ENCODE results near the gene ZNF451. TPM values are rescaled to one million over a fixed set of nuclear protein-coding genes. Genes with fewer than 3 reads are reported as not detected.
"Not testable (repeated sequence)": the region's sequence is repeated elsewhere in the genome, so short reads cannot be mapped to it uniquely, and the experiment has no call there.

The ZNF451 gene, protein sequence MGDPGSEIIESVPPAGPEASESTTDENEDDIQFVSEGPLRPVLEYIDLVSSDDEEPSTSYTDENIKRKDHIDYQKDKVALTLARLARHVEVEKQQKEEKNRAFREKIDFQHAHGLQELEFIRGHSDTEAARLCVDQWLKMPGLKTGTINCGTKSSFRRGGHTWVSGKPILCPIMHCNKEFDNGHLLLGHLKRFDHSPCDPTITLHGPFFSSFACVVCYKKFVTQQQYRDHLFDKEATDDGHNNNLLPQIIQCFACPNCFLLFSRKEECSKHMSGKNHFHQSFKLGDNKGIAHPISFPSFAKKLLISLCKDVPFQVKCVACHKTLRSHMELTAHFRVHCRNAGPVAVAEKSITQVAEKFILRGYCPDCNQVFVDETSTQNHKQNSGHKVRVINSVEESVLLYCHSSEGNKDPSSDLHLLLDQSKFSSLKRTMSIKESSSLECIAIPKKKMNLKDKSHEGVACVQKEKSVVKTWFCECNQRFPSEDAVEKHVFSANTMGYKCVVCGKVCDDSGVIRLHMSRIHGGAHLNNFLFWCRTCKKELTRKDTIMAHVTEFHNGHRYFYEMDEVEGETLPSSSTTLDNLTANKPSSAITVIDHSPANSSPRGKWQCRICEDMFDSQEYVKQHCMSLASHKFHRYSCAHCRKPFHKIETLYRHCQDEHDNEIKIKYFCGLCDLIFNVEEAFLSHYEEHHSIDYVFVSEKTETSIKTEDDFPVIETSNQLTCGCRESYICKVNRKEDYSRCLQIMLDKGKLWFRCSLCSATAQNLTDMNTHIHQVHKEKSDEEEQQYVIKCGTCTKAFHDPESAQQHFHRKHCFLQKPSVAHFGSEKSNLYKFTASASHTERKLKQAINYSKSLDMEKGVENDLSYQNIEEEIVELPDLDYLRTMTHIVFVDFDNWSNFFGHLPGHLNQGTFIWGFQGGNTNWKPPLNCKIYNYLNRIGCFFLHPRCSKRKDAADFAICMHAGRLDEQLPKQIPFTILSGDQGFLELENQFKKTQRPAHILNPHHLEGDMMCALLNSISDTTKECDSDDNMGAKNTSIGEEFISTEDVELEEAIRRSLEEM
- 72.2 and 72.7 TPM in 2 replicates for total RNA-seq (2021)
- Bru-seq, nascent RNA, result percentile 93 among the genes with signal in this experiment
- percentile 96 among the genes with signal in this experiment for BruChase-seq, experiment 1, labeled RNA remaining after a 2-hour chase
- BruChase-seq, experiment 2, labeled RNA remaining after a 6-hour chase, result percentile 93 among the genes with signal in this experiment
- long read RNA-seq, full-length matches to known transcripts, result 53 of 76 reads
- long read RNA-seq, partial matches to known transcripts, result 5 of 76 reads
- long read RNA-seq, other reads (novel, unspliced or antisense), result 18 of 76 reads

GRCh38 chr6:57089687-57090457 lies at the start of gene ZNF451:
ZNF451 (plus strand) TSS chr6:57090188; CDS start chr6:57090254, 66 bp downstream.
- peak within 1 kb of the TSS; percentile 78 for H3K27ac ChIP-seq (ENCODE audit: low read depth, low read length, poor library complexity, severe bottlenecking)
- peak; percentile 99 for DNase-seq (ENCODE audit: low spot score)

GRCh38 chr6:57044061-57044460 lies 45.9 kb upstream of the ZNF451 start:
- intact Hi-C loops (cut with micrococcal nuclease; ENCODE audit: unreplicated experiment); H3K4me1 ChIP-seq (ENCODE audit: insufficient read depth, low read length, poor library complexity, severe bottlenecking); BruUV-seq (replicated peaks); DNase-seq (ENCODE audit: low spot score); H3K27ac ChIP-seq (ENCODE audit: low read depth, low read length, poor library complexity, severe bottlenecking); POLR2A ChIA-PET (ENCODE audit: low non-redundant PET); H3K27me3 ChIP-seq (replicated peaks; ENCODE audit: insufficient read depth, low read depth, low read length, poor library complexity); CTCF ChIA-PET; H3K4me3 ChIP-seq (ENCODE audit: low read depth, low read length, poor library complexity, severe bottlenecking); H3K9me3 ChIP-seq (ENCODE audit: low read depth, low read length, poor library complexity, severe bottlenecking): not testable (repeated sequence)
- H3K36me3 ChIP-seq (ENCODE audit: insufficient read depth, low read length, poor library complexity, severe bottlenecking), result peaks cover 11% of the 10 kb centered on the region

More at GRCh38 chr6:57089687-57090457, at the start of gene ZNF451:
- ChIA-PET CTCF (no interaction called here), POLR2A (ENCODE audit: low non-redundant PET) (no interaction called here)
- Histone ChIP-seq H3K4me1 (ENCODE audit: insufficient read depth, low read length, poor library complexity, severe bottlenecking) (peaks cover 21% of the 10 kb centered on the region), H3K36me3 (ENCODE audit: insufficient read depth, low read length, poor library complexity, severe bottlenecking) (peaks cover 10% of the 10 kb centered on the region), H3K4me3 (ENCODE audit: low read depth, low read length, poor library complexity, severe bottlenecking) (peak within 1 kb of the TSS; percentile 53), H3K27me3 (replicated peaks; ENCODE audit: insufficient read depth, low read depth, low read length, poor library complexity) (no peaks in the 10 kb centered on the region), H3K9me3 (ENCODE audit: low read depth, low read length, poor library complexity, severe bottlenecking) (no peaks in the 10 kb centered on the region)
- intact Hi-C loops (cut with micrococcal nuclease; ENCODE audit: unreplicated experiment), result loop anchor here (2.0 kb wide), 1 partner anchor 135 kb away; the partner anchor contains the start of gene BEND6
- TF ChIP-seq CTCF (conservative IDR thresholded peaks at IDR 0.05; ENCODE audit: low read depth, low read length) (no peak), EZH2 (IDR thresholded peaks at IDR 0.05; ENCODE audit: borderline replicate concordance, low read depth, low read length, poor library complexity, severe bottlenecking) (no peak)
- BruUV-seq (replicated peaks), result no TSS peak

DNA sequence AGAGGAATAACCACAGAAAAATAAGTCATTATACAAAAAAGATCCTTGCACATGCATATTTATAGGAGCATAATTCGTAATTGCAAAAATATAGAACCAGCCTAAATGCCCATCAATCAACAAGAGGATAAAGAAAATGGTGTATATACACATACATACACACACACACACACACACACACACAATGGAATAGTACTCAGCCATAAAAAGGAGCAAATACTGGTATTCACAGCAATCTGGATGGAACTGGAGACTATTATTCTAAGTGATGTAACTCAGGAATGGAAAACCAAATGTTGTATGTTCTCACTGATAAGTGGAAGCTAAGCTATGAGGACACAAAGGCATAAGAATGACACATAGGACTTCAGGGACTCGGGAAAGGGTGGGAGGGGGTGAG lies 45.4 kb upstream of the ZNF451 start:
- BruUV-seq (replicated peaks), result no TSS peak
- TF ChIP-seq EZH2 (IDR thresholded peaks at IDR 0.05; ENCODE audit: borderline replicate concordance, low read depth, low read length, poor library complexity, severe bottlenecking) (no peak), CTCF (conservative IDR thresholded peaks at IDR 0.05; ENCODE audit: low read depth, low read length) (no peak)
- Histone ChIP-seq H3K4me3 (ENCODE audit: low read depth, low read length, poor library complexity, severe bottlenecking) (no peak overlapping the region), H3K9me3 (ENCODE audit: low read depth, low read length, poor library complexity, severe bottlenecking) (no peaks in the 10 kb centered on the region), H3K27me3 (replicated peaks; ENCODE audit: insufficient read depth, low read depth, low read length, poor library complexity) (no peaks in the 10 kb centered on the region), H3K27ac (ENCODE audit: low read depth, low read length, poor library complexity, severe bottlenecking) (no peak overlapping the region), H3K4me1 (ENCODE audit: insufficient read depth, low read length, poor library complexity, severe bottlenecking) (peaks cover 11% of the 10 kb centered on the region), H3K36me3 (ENCODE audit: insufficient read depth, low read length, poor library complexity, severe bottlenecking) (peaks cover 16% of the 10 kb centered on the region)
- no peak for DNase-seq (ENCODE audit: low spot score)
- POLR2A ChIA-PET (ENCODE audit: low non-redundant PET), result no interaction called here
- CTCF ChIA-PET, result no interaction called here
- intact Hi-C loops (cut with micrococcal nuclease; ENCODE audit: unreplicated experiment), result no loop called here

DNA sequence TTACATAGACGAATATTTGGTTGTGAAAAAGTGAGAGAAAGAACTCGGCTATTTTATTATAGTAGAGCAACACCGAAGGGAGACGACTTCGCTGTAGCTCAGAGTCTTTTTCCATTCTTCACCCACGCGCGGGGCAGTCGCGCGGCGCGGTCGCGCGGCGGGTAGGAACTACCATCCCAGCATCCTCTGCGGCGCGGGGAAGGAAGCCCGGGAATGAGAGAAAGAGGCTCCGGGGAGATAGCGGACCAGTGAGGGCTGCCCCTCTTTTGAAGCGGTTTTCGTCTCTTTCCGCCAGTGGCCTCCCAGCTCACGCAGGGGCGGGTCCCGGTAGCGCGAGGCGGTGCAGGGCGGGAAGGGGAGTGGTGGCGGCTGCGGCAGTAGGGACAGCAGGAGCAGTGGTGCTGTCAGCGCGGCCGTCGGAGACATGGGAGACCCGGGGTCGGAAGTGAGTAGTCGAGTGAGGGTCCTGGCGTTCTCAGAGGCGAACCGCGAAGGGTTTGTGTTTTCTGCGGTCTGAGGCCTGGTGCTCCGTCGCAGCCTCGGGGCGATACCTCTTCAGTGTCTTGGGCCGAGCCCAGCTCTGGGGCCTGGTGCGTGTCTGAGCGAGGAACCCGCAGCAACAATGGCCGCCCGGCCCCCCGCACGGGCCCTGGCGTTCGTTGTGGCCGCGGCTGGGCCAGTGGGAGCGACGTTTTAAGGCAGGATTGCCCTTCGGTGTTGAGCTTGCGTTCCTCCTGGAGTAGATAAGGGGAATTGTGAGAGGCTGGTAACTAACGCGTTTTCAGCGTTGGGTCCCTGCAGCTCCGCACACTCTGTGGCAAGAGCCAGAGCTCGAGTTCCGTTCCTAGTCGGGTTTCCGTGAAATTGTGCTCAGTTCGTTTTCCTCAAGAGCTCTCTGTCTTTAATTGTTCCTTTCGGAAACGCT lies 43.4 kb upstream of the ZNF451 start, which contains the start of gene KIAA1586:
Gene KIAA1586 (plus strand): TSS at position 362 of the 925 bp plus-strand sequence. CDS start 63 bp downstream, at position 425.
- POLR2A ChIA-PET (ENCODE audit: low non-redundant PET); CTCF ChIA-PET; H3K9me3 ChIP-seq (ENCODE audit: low read depth, low read length, poor library complexity, severe bottlenecking); BruUV-seq (replicated peaks); H3K27me3 ChIP-seq (replicated peaks; ENCODE audit: insufficient read depth, low read depth, low read length, poor library complexity): not testable (repeated sequence)
- peak within 1 kb of the TSS; percentile 56 for H3K4me3 ChIP-seq (ENCODE audit: low read depth, low read length, poor library complexity, severe bottlenecking)
- DNase-seq (ENCODE audit: low spot score), result peak; percentile 97
- H3K36me3 ChIP-seq (ENCODE audit: insufficient read depth, low read length, poor library complexity, severe bottlenecking), result peaks cover 36% of the 10 kb centered on the region
- H3K27ac ChIP-seq (ENCODE audit: low read depth, low read length, poor library complexity, severe bottlenecking), result peak within 1 kb of the TSS; percentile 74
- intact Hi-C loops (cut with micrococcal nuclease; ENCODE audit: unreplicated experiment), result loop anchor here (5.0 kb wide), 1 partner anchor 271 kb away; the partner anchor contains the start of gene PRIM2
- peaks cover 11% of the 10 kb centered on the region for H3K4me1 ChIP-seq (ENCODE audit: insufficient read depth, low read length, poor library complexity, severe bottlenecking)

All from A673 (cell line).